ENCODE measurements around the gene TRHDE. TPM values are rescaled to one million over a fixed set of nuclear protein-coding genes. Genes with fewer than 3 reads are reported as not detected.

Gene TRHDE
- total and polyA plus RNA-seq, 8 donors, result 1.9 to 30.2 (median 17.9) TPM

DNA sequence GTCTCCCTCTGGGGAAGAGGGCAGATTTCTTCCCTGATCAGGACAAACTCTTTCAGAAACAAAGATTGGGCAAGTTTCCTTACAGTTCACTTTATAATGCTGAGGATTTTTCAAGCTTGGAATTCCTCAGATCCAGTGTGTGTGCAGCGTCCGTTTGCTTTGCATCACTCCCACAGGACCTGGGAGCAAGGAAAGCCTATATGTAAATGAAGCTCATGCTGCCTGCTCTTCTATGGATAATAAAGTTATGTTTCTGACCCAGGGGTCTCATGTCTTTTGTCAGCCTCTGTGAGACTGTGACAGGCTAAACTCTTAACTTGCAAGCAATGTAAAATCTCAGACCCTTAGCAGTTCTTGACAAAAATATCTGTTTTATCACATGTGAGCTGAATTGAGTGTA is 41.6 kb downstream of the TRHDE start:
- H3K4me3 ChIP-seq, result no peak overlapping the region
- no peaks in the 10 kb centered on the region for H3K36me3 ChIP-seq
- DNase-seq (no peak), FAIRE-seq (no peak), ATAC-seq (peak in 1 of 4 donors; percentile 25)
- no peak overlapping the region for H3K27ac ChIP-seq
- 41 to 46% methylated on average over 2 of the region's 2 CpGs for WGBS, 2 donors
- TF ChIP-seq, protein P1, sequence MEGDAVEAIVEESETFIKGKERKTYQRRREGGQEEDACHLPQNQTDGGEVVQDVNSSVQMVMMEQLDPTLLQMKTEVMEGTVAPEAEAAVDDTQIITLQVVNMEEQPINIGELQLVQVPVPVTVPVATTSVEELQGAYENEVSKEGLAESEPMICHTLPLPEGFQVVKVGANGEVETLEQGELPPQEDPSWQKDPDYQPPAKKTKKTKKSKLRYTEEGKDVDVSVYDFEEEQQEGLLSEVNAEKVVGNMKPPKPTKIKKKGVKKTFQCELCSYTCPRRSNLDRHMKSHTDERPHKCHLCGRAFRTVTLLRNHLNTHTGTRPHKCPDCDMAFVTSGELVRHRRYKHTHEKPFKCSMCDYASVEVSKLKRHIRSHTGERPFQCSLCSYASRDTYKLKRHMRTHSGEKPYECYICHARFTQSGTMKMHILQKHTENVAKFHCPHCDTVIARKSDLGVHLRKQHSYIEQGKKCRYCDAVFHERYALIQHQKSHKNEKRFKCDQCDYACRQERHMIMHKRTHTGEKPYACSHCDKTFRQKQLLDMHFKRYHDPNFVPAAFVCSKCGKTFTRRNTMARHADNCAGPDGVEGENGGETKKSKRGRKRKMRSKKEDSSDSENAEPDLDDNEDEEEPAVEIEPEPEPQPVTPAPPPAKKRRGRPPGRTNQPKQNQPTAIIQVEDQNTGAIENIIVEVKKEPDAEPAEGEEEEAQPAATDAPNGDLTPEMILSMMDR (IDR thresholded peaks at IDR 0.05), result no peak
- peaks cover 0 to 4% (median 2%) of the 10 kb centered on the region in 3 donors for H3K4me1 ChIP-seq
- no peaks in the 10 kb centered on the region for H3K27me3 ChIP-seq
- no peaks in the 10 kb centered on the region for H3K9me3 ChIP-seq
- intact Hi-C loops (cut with DNase I), result no loop called here

GRCh38 chr12:72315858-72316257 is 43.7 kb downstream of the TRHDE start:
- Histone ChIP-seq H3K27me3 (no peaks in the 10 kb centered on the region), H3K4me3 (no peak overlapping the region), H3K27ac (no peak overlapping the region), H3K9me3 (no peaks in the 10 kb centered on the region), H3K36me3 (no peaks in the 10 kb centered on the region), H3K4me1 (peaks cover 0 to 10% (median 4%) of the 10 kb centered on the region in 3 donors)
- no peak for FAIRE-seq
- DNase-seq, result no peak
- intact Hi-C loops (cut with DNase I), result no loop called here
- TF ChIP-seq, protein P1 (IDR thresholded peaks at IDR 0.05), result no peak
- 95 to 96% methylated on average over 3 of the region's 3 CpGs for WGBS, 2 donors
- ATAC-seq, result no peak

DNA sequence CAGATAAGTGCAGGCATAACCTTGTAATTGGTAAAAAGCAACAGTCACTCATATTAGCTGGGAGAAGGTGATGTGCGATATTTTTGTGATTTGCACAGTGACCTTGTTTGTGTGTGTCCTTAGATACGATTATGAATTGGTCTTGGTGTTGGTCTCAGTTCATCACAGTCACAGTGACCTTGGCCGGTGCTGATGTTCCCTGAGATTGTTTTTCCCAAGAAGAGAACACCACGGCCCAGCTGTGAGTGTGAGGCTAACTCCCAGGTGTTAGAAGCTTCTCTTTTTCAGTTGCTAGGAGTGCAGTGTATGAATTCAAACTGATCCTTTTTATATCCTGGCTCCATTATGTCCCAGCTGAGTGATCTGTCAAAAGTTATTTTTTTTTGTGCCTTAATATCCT is 46.2 kb downstream of the TRHDE start:
- H3K9me3 ChIP-seq, result no peaks in the 10 kb centered on the region
- no peak overlapping the region for H3K4me3 ChIP-seq
- no peaks in the 10 kb centered on the region for H3K36me3 ChIP-seq
- ATAC-seq (peak; percentile 43 to 87 (median 73)), FAIRE-seq (no peak), DNase-seq (peak in 3 of 6 donors; percentile 24 to 45 (median 29))
- WGBS, 2 donors, result 24 to 26% methylated on average over 4 of the region's 4 CpGs
- intact Hi-C loops (cut with DNase I), result no loop called here
- peaks cover 0 to 10% (median 4%) of the 10 kb centered on the region in 3 donors for H3K4me1 ChIP-seq
- no peak overlapping the region for H3K27ac ChIP-seq
- TF ChIP-seq, protein P1 (IDR thresholded peaks at IDR 0.05), result no peak
- H3K27me3 ChIP-seq, result no peaks in the 10 kb centered on the region

GRCh38 chr12:72323881-72324280 is 51.7 kb downstream of the TRHDE start:
- DNase-seq (no peak), FAIRE-seq (no peak), ATAC-seq (no peak)
- TF ChIP-seq, protein P1 (IDR thresholded peaks at IDR 0.05), result no peak
- H3K9me3 ChIP-seq, result no peaks in the 10 kb centered on the region
- no peak overlapping the region for H3K27ac ChIP-seq
- no peaks in the 10 kb centered on the region for H3K27me3 ChIP-seq
- H3K36me3 ChIP-seq, result no peaks in the 10 kb centered on the region
- intact Hi-C loops (cut with DNase I), result no loop called here
- H3K4me1 ChIP-seq, result peaks cover 0 to 8% (median 0%) of the 10 kb centered on the region in 3 donors
- 88 to 91% methylated on average over 1 of the region's 1 CpG for WGBS, 2 donors
- no peak overlapping the region for H3K4me3 ChIP-seq

DNA sequence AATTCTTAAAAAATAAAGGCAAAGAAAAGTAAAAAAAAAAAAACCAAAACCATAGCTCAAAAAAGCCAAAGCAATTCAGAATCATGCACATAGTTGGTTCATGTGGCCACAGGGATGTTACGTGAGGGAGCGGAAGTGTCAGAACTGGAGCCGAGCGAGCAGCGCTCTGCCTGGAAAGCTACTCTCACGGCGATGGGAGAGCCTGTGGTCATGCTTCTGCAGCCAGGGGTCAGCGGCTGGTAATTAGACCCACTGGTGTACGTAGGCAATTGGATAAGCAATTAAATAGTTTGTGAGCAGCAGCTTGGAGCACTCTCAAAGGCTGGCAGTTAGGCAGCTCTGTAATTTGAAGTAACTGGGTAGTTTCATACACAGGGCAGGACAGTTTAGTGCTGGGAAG is 58.1 kb downstream of the TRHDE start:
- FAIRE-seq, result no peak
- Histone ChIP-seq H3K27me3 (no peaks in the 10 kb centered on the region), H3K36me3 (no peaks in the 10 kb centered on the region), H3K4me1 (no peaks in the 10 kb centered on the region), H3K9me3 (no peaks in the 10 kb centered on the region), H3K4me3 (no peak overlapping the region), H3K27ac (no peak overlapping the region)
- ATAC-seq, result no peak
- no peak for DNase-seq
- 83 to 85% methylated on average over 9 of the region's 9 CpGs for WGBS, 2 donors
- TF ChIP-seq, protein P1 (IDR thresholded peaks at IDR 0.05), result no peak
- intact Hi-C loops (cut with DNase I), result no loop called here
